ENCODE results near the gene LAMC1.

- TF ChIP-seq CTCF (IDR thresholded peaks at IDR 0.05 in 2 of 3, conservative IDR thresholded peaks at IDR 0.05 in 1 of 3; ENCODE audit: control insufficient read depth in 2 of 3, extremely low read depth in 1 of 3, insufficient read depth in 1 of 3, low read depth in 3 of 3, low read length in 3 of 3) (no peak), MLLT1 (IDR thresholded peaks at IDR 0.05) (no peak)
Measured at GRCh38 chr1:183138301-183138700, 115.1 kb downstream of the LAMC1 start.
